BLaER1 treated with 17β-estradiol and CSF1 and Interleukin-3, amounts not matched to agents 10 nM and 100 nM (cell line): Measurements from ENCODE around the gene HID1.
A peak's percentile ranks its signal among the peaks of the same experiment; 100 is the strongest.

ENCODE experiments used
- H3K27ac ChIP-seq, 11 experiments: shearing (Covaris generic); formaldehyde crosslinking; 2 replicates each; pipeline ENCODE4 v1.8.1; 2022
- H3K27me3 ChIP-seq, 11 experiments: shearing (Covaris generic); formaldehyde crosslinking; 2 replicates each; pipeline ENCODE4 v1.8.1; 2022
- H3K36me3 ChIP-seq, 11 experiments: shearing (Covaris generic); formaldehyde crosslinking; 2 replicates each; pipeline ENCODE4 v1.8.1; 2022
- H3K4me1 ChIP-seq, 10 experiments: shearing (Covaris generic); formaldehyde crosslinking; 2 replicates each; pipeline ENCODE4 v1.8.1; 2022
- H3K4me2 ChIP-seq, 11 experiments: shearing (Covaris generic); formaldehyde crosslinking; 2 replicates each; pipeline ENCODE4 v1.8.1; 2022
- H3K4me3 ChIP-seq, 10 experiments: shearing (Covaris generic); formaldehyde crosslinking; 2 replicates each; pipeline ENCODE4 v1.8.1; 2022
- H3K9ac ChIP-seq, 11 experiments: shearing (Covaris generic); formaldehyde crosslinking; 2 replicates each; pipeline ENCODE4 v1.8.1; 2022
- H3K9me3 ChIP-seq, 11 experiments: shearing (Covaris generic); formaldehyde crosslinking; replicated peaks in 1 of 11; 2 replicates each; pipeline ENCODE4 v1.8.1; 2022
- H4K20me1 ChIP-seq, 11 experiments: shearing (Covaris generic); formaldehyde crosslinking; 2 replicates each; pipeline ENCODE4 v1.8.1; 2022
- Cebpa-rat ChIP-seq, 11 experiments: shearing (Covaris generic); IDR thresholded peaks; 2 replicates each; pipeline ENCODE4 v1.8.1; 2022

HID1 gene

DNA sequence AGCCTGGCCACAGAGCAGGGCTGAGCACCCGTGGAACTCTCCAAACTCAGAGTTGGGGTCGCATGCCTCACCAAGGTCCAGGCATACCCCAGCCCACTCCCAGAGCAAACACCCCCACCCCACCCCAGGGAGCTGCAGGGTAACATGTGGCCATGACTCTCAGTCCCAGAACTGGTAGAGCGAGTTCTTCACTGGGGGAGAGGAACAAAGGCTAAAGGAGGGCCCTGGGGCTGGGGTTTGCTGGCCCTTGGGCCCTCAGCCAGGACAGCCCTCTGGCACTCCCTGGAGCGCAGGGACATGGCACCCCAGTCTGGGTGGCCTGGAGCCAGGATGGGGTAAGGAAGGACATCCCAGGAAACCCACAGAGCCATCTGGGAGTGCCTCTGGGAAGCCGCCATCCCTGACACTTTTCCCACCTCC, 4.2 kb downstream of the HID1 start:
- H3K4me3 ChIP-seq = no peak overlapping the region
- no peaks in the 10 kb centered on the region for H3K36me3 ChIP-seq
- no peaks in the 10 kb centered on the region for H3K9me3 ChIP-seq
- H3K27ac ChIP-seq = no peak overlapping the region
- H3K4me2 ChIP-seq = no peak overlapping the region
- H3K4me1 ChIP-seq = peaks cover 3 to 18% (median 15%) of the 10 kb centered on the region in 10 experiments; a peak in 18 of 20 replicates
- peaks cover 21 to 33% (median 28%) of the 10 kb centered on the region in 11 experiments for H3K27me3 ChIP-seq
- no peak overlapping the region for H3K9ac ChIP-seq
- H4K20me1 ChIP-seq = peaks cover 0 to 22% (median 5%) of the 10 kb centered on the region in 11 experiments; a peak in 9 of 22 replicates
- TF ChIP-seq Cebpa-rat (IDR thresholded peaks at IDR 0.05) = no peak

- Histone ChIP-seq H3K4me1 (peaks cover 0 to 8% (median 0%) of the 10 kb centered on the region in 10 experiments; a peak in 4 of 20 replicates), H3K27me3 (peaks cover 0 to under 1% (median 0%) of the 10 kb centered on the region in 11 experiments; a peak in 1 of 22 replicates), H3K4me3 (no peak overlapping the region), H3K4me2 (no peak overlapping the region), H4K20me1 (peaks cover 0 to 11% (median 0%) of the 10 kb centered on the region in 11 experiments; a peak in 3 of 22 replicates), H3K9ac (no peak overlapping the region), H3K27ac (no peak overlapping the region), H3K9me3 (no peaks in the 10 kb centered on the region), H3K36me3 (no peaks in the 10 kb centered on the region)
- no peak for TF ChIP-seq Cebpa-rat (IDR thresholded peaks at IDR 0.05)
Measured at GRCh38 chr17:74964988-74965622, 7.5 kb downstream of the HID1 start.

DNA sequence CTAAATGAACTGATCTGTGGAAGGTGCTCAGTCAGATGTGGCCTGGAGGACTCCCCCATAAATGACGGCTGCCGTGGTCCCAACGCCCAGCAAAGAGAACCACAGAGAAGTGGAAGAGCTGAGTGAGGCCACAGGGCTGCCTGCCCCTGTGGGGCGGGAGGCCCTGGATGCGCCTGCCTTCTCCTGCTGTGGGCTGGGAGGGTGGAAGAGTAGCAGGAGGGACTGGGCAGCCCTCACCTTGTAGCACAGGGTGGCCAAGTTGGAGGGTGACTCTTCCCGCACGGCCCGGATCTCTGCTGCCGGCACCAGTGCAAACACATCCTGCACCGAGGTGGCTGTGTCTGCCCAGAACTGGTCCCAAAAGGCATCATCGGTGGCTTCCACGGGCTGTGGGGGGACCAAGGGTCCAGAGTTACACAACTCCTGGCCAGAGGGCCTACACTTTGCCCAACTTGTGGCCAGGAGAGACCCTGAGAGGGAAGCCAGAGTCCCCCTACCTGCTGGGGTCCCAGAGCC, 8.3 kb downstream of the HID1 start:
- Histone ChIP-seq H3K4me2 (no peak overlapping the region), H3K4me3 (no peak overlapping the region), H3K36me3 (no peaks in the 10 kb centered on the region), H3K9me3 (no peaks in the 10 kb centered on the region), H3K27ac (no peak overlapping the region), H3K9ac (no peak overlapping the region), H4K20me1 (peaks cover 0 to 14% (median 0%) of the 10 kb centered on the region in 11 experiments; a peak in 3 of 22 replicates), H3K4me1 (peaks cover 0 to 8% (median 0%) of the 10 kb centered on the region in 10 experiments; a peak in 4 of 20 replicates), H3K27me3 (no peaks in the 10 kb centered on the region)
- no peak for TF ChIP-seq Cebpa-rat (IDR thresholded peaks at IDR 0.05)

GRCh38 chr17:74963656-74964055, 8.9 kb downstream of the HID1 start:
- Histone ChIP-seq H3K4me3 (no peak overlapping the region), H4K20me1 (peaks cover 0 to 12% (median 0%) of the 10 kb centered on the region in 11 experiments; a peak in 3 of 22 replicates), H3K4me1 (peaks cover 0 to 8% (median 0%) of the 10 kb centered on the region in 10 experiments; a peak in 4 of 20 replicates), H3K9ac (no peak overlapping the region), H3K36me3 (no peaks in the 10 kb centered on the region), H3K9me3 (no peaks in the 10 kb centered on the region), H3K27ac (no peak overlapping the region), H3K4me2 (no peak overlapping the region), H3K27me3 (no peaks in the 10 kb centered on the region)
- no peak for TF ChIP-seq Cebpa-rat (IDR thresholded peaks at IDR 0.05)

DNA sequence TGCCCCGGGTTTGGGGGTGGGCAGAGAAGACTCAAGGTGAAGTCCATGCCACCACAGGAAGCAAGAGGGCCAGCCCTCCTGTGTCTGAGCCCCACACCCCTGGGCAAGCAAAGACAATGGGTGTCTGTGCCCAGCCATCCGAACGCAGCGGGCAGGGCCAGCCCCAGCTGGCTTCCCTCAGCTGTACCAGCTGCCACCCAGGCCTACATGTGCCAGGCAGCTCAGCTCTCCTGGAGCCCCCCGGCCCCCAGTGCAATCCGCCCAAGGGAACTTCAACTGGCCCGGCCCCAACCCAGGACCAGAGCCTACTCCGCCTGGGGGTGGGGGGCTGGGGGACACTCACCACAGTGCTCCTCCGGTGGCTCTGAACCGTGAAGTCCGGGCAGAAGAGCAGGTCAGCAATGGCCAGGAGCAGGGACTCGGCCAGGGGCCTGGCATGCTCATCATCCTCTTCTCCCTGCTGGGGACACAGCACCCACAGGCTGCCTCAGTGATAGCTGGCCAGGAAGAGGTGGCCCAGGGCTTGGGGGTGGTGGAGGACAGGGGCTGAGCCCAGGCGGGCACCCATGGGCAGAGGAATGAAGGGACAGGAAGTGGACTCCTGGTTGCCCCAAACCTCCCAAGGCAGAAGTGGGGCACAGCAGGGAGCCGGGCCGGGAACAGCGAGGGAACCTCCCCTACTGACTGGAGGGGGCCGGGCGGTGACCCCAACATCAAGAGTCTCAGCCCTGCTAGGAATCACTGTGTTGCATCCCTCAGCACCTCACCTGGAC, 9.8 kb downstream of the HID1 start:
- Histone ChIP-seq H3K27ac (no peak overlapping the region), H3K4me2 (no peak overlapping the region), H3K9ac (peak overlapping the region in 4 of 11 experiments; percentile 5 to 18 (median 12); a peak in 1 of 22 replicates)

GRCh38 chr17:74961657-74962350, 10.8 kb downstream of the HID1 start:
- Histone ChIP-seq H4K20me1 (peaks cover 0 to 10% (median 0%) of the 10 kb centered on the region in 11 experiments; a peak in 2 of 22 replicates), H3K4me3 (no peak overlapping the region), H3K9ac (no peak overlapping the region), H3K4me2 (peak overlapping the region in 2 of 11 experiments; percentile 16 to 21; a peak in 2 of 22 replicates), H3K4me1 (peaks cover 0 to 8% (median 0%) of the 10 kb centered on the region in 10 experiments; a peak in 6 of 20 replicates), H3K9me3 (no peaks in the 10 kb centered on the region), H3K27ac (no peak overlapping the region), H3K27me3 (no peaks in the 10 kb centered on the region), H3K36me3 (no peaks in the 10 kb centered on the region)
- no peak for TF ChIP-seq Cebpa-rat (IDR thresholded peaks at IDR 0.05)

More for the DNA sequence above, 9.8 kb downstream of the HID1 start:
- H3K9me3 ChIP-seq = no peaks in the 10 kb centered on the region
- H4K20me1 ChIP-seq = peaks cover 0 to 10% (median 0%) of the 10 kb centered on the region in 11 experiments; a peak in 2 of 22 replicates
- H3K4me1 ChIP-seq = peaks cover 0 to 8% (median 0%) of the 10 kb centered on the region in 10 experiments; a peak in 4 of 20 replicates
- no peak for TF ChIP-seq Cebpa-rat (IDR thresholded peaks at IDR 0.05)
- no peak overlapping the region for H3K4me3 ChIP-seq
- no peaks in the 10 kb centered on the region for H3K36me3 ChIP-seq
- H3K27me3 ChIP-seq = no peaks in the 10 kb centered on the region

DNA sequence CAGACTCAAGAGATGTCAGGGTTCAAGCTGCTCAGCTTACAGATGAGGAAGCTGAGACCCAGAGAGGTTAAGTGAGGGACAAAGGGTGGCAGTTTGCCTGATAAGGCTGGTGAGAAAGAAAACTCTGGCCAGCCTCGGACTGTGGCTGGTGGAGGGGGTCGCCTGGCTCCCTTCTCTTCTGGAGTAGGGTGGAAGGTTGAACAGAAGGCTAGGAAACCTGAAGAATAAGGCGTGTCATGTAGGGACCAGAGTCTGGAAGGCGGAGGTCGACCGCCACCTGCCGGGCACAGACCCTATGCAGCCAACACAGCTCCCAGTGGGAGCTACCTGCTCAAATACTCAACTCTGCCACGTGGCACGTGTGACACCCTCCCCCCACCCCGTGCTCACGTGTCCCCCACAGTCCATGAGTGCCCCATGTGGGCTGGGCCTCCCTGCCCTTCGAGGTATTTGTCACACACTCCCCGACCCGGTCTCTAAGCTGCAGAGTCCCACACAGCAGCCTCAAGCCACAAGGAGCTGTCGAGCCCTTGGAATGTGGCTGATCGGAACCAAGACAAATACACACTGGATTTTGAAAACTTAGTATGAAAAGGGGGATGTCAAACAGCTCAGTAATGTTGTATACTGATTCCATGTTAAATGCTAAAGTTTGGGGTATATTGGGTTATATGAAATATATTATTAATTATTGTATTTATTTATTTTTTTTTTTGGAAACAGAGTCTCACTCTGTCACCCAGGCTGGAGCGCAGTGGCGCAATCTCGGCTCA, 11.8 kb downstream of the HID1 start:
- Histone ChIP-seq H3K4me2 (peak overlapping the region in 2 of 11 experiments; percentile 3 to 24; a peak in 2 of 22 replicates), H3K4me1 (peaks cover 0 to 11% (median 2%) of the 10 kb centered on the region in 10 experiments; a peak in 7 of 20 replicates), H3K9ac (no peak overlapping the region), H3K4me3 (no peak overlapping the region), H3K27me3 (no peaks in the 10 kb centered on the region), H3K36me3 (no peaks in the 10 kb centered on the region), H4K20me1 (peaks cover 0 to 10% (median 0%) of the 10 kb centered on the region in 11 experiments; a peak in 2 of 22 replicates), H3K27ac (no peak overlapping the region), H3K9me3 (no peaks in the 10 kb centered on the region)
- no peak for TF ChIP-seq Cebpa-rat (IDR thresholded peaks at IDR 0.05)
